Measurements from ENCODE around the gene ARMC10.

ARMC10 gene

DNA sequence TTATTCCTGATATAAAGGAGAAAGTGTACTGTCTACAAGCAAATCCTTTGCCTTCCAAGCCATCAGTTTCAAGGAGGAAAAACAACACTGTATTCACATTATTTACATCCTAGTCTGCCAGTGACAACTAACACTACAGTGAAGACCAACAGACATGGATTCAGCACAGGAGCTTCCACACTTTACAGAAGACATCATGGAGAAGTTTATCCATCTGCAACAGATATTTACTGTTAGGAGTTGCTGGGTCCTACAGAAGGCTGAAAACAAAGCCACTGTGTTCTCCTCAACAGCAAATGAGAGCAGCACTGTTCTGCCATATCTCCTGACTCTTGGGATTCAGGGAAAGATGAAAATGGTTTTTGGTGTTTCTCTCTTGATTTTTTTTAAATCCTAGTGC is 42.1 kb downstream of the ARMC10 start:
- Histone ChIP-seq H3K4me3 (IDR thresholded peaks at IDR 0.05; ENCODE audit: insufficient read depth, low read depth, low read length) (no peak overlapping the region), H4K20me1 (ENCODE audit: insufficient read depth) (no peaks in the 10 kb centered on the region), H3K4me2 (no peak overlapping the region), H3K36me3 (ENCODE audit: insufficient read depth) (no peaks in the 10 kb centered on the region), H3K9ac (no peak overlapping the region), H3K27me3 (ENCODE audit: insufficient read depth, low read depth) (no peaks in the 10 kb centered on the region), H2AFZ (ENCODE audit: low read depth) (no peak overlapping the region), H3K4me1 (ENCODE audit: low read depth, poor library complexity, severe bottlenecking) (peaks cover 4% of the 10 kb centered on the region), H3K27ac (no peak overlapping the region), H3K79me2 (ENCODE audit: insufficient read depth, low read depth) (no peaks in the 10 kb centered on the region)
- TF ChIP-seq, protein P1, sequence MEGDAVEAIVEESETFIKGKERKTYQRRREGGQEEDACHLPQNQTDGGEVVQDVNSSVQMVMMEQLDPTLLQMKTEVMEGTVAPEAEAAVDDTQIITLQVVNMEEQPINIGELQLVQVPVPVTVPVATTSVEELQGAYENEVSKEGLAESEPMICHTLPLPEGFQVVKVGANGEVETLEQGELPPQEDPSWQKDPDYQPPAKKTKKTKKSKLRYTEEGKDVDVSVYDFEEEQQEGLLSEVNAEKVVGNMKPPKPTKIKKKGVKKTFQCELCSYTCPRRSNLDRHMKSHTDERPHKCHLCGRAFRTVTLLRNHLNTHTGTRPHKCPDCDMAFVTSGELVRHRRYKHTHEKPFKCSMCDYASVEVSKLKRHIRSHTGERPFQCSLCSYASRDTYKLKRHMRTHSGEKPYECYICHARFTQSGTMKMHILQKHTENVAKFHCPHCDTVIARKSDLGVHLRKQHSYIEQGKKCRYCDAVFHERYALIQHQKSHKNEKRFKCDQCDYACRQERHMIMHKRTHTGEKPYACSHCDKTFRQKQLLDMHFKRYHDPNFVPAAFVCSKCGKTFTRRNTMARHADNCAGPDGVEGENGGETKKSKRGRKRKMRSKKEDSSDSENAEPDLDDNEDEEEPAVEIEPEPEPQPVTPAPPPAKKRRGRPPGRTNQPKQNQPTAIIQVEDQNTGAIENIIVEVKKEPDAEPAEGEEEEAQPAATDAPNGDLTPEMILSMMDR (conservative IDR thresholded peaks at IDR 0.05; ENCODE audit: low read depth, low read length): no peak

DNA sequence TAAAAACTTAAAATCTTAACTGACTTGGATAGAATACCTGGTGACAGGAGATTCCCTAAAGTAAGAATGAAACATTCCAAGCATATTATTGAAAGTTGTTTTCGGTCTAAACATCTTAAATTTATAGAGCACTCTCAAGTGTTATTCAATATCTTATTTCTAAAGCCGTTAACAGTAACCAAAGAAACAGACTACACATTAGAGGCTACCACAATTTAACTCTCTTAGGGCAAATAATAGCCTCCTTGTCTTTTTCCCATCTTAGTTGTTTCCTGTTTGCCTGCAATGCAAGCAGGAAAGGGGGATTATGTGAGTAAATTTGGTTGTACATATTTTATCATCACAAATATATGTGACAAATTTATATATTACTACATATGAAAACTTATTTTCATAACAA is 42.5 kb downstream of the ARMC10 start:
- H2AFZ ChIP-seq (ENCODE audit: low read depth): no peak overlapping the region
- H3K27ac ChIP-seq: no peak overlapping the region
- no peaks in the 10 kb centered on the region for H3K27me3 ChIP-seq (ENCODE audit: insufficient read depth, low read depth)
- H3K4me3 ChIP-seq (IDR thresholded peaks at IDR 0.05; ENCODE audit: insufficient read depth, low read depth, low read length): no peak overlapping the region
- H3K9ac ChIP-seq: no peak overlapping the region
- H3K79me2 ChIP-seq (ENCODE audit: insufficient read depth, low read depth): no peaks in the 10 kb centered on the region
- peaks cover 4% of the 10 kb centered on the region for H3K4me1 ChIP-seq (ENCODE audit: low read depth, poor library complexity, severe bottlenecking)
- H3K36me3 ChIP-seq (ENCODE audit: insufficient read depth): no peaks in the 10 kb centered on the region
- TF ChIP-seq, protein P1 (conservative IDR thresholded peaks at IDR 0.05; ENCODE audit: low read depth, low read length): no peak
- no peaks in the 10 kb centered on the region for H4K20me1 ChIP-seq (ENCODE audit: insufficient read depth)
- H3K4me2 ChIP-seq: no peak overlapping the region

DNA sequence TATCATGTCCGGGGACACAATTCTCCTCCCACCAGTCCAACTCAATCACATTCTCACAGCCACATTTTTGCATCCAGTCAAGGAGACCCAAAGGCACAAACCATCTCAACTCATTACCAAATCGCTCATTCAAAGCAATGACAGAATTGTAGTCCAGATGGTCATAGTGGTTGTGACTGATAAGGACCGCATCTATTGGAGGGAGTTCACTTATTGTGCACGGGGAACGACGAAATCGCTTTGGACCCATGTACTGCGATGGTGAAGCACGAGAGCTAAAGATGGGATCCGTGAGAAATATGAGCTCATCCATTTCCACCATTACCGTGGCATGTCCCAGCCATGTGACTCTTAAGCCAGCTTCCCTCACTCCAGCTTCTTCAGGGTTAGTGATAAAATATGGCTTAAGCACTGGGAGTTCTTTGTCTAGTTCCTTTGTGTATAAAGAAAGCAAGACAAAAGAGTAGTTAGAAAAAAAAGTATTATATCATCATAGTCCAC is 44.9 kb downstream of the ARMC10 start:
- no peak overlapping the region for H3K9ac ChIP-seq
- H3K4me2 ChIP-seq: no peak overlapping the region
- TF ChIP-seq, protein P1 (conservative IDR thresholded peaks at IDR 0.05; ENCODE audit: low read depth, low read length): no peak
- no peaks in the 10 kb centered on the region for H3K4me1 ChIP-seq (ENCODE audit: low read depth, poor library complexity, severe bottlenecking)
- no peaks in the 10 kb centered on the region for H3K36me3 ChIP-seq (ENCODE audit: insufficient read depth)
- H3K27me3 ChIP-seq (ENCODE audit: insufficient read depth, low read depth): no peaks in the 10 kb centered on the region
- H3K27ac ChIP-seq: no peak overlapping the region
- no peaks in the 10 kb centered on the region for H4K20me1 ChIP-seq (ENCODE audit: insufficient read depth)
- no peak overlapping the region for H3K4me3 ChIP-seq (IDR thresholded peaks at IDR 0.05; ENCODE audit: insufficient read depth, low read depth, low read length)
- H2AFZ ChIP-seq (ENCODE audit: low read depth): no peak overlapping the region
- no peaks in the 10 kb centered on the region for H3K79me2 ChIP-seq (ENCODE audit: insufficient read depth, low read depth)

DNA sequence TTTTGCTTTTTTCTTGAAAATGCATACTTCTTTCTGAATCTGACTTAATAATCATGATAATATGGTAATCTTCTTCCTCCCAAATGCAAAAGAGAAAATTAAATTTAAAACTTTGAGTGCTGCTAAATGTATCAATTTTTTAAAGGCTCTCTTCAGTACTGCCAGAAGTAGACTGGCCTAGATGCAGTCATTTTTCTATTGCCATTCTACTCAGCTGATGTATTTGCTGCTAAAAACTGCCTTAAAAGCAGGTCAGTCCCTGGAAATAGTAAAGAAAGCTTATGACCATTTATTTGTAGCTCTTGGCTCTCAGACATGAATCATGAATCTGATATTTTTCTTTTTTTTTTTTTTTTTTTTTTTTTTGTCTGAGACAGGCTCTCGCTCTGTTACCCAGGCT is 45.4 kb downstream of the ARMC10 start:
- no peak overlapping the region for H3K9ac ChIP-seq

More for the DNA sequence above, 45.4 kb downstream of the ARMC10 start:
- H3K36me3 ChIP-seq (ENCODE audit: insufficient read depth): no peaks in the 10 kb centered on the region
- H3K79me2 ChIP-seq (ENCODE audit: insufficient read depth, low read depth): no peaks in the 10 kb centered on the region
- no peaks in the 10 kb centered on the region for H3K27me3 ChIP-seq (ENCODE audit: insufficient read depth, low read depth)
- TF ChIP-seq, protein P1 (conservative IDR thresholded peaks at IDR 0.05; ENCODE audit: low read depth, low read length): no peak
- no peak overlapping the region for H3K4me2 ChIP-seq
- no peak overlapping the region for H3K27ac ChIP-seq
- no peaks in the 10 kb centered on the region for H4K20me1 ChIP-seq (ENCODE audit: insufficient read depth)
- H3K4me3 ChIP-seq (IDR thresholded peaks at IDR 0.05; ENCODE audit: insufficient read depth, low read depth, low read length): no peak overlapping the region
- H3K4me1 ChIP-seq (ENCODE audit: low read depth, poor library complexity, severe bottlenecking): no peaks in the 10 kb centered on the region
- no peak overlapping the region for H2AFZ ChIP-seq (ENCODE audit: low read depth)
